ENCODE measurements around the gene DST.
"Not testable (repeated sequence)": the region's sequence is repeated elsewhere in the genome, so short reads cannot be mapped to it uniquely, and the experiment has no call there.

GRCh38 chr6:56562730-56563129 is 80.0 kb downstream of the DST start:
- TF ChIP-seq, protein P1, sequence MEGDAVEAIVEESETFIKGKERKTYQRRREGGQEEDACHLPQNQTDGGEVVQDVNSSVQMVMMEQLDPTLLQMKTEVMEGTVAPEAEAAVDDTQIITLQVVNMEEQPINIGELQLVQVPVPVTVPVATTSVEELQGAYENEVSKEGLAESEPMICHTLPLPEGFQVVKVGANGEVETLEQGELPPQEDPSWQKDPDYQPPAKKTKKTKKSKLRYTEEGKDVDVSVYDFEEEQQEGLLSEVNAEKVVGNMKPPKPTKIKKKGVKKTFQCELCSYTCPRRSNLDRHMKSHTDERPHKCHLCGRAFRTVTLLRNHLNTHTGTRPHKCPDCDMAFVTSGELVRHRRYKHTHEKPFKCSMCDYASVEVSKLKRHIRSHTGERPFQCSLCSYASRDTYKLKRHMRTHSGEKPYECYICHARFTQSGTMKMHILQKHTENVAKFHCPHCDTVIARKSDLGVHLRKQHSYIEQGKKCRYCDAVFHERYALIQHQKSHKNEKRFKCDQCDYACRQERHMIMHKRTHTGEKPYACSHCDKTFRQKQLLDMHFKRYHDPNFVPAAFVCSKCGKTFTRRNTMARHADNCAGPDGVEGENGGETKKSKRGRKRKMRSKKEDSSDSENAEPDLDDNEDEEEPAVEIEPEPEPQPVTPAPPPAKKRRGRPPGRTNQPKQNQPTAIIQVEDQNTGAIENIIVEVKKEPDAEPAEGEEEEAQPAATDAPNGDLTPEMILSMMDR (IDR thresholded peaks at IDR 0.05): not testable (repeated sequence)
- TF ChIP-seq POLR2A (IDR thresholded peaks at IDR 0.05): not testable (repeated sequence)
